SK-N-SH (cell line): Measurements from ENCODE around the gene SNURF. TPM values are rescaled to one million over a fixed set of nuclear protein-coding genes. Genes with fewer than 3 reads are reported as not detected.

Experiments
- CTCF ChIA-PET: fragments of 300-600, 350-600 bp; formaldehyde crosslinking; extraction: SDS; loops from one replicate; lab custom pipeline; 2021; lab: Yijun Ruan, JAX
- POLR2A ChIA-PET: fragments of 350-600 bp; sonication (Branson Sonifier 250); formaldehyde crosslinking; extraction: SDS; loops from one replicate; lab custom pipeline; 2020; ENCODE audit warnings: antibody characterized with exemption, inconsistent platforms; lab: Yijun Ruan, JAX
- DNase-seq: peaks from one replicate; pipeline ENCODE4 v3.0.0; 2012
- H2AFZ ChIP-seq: fragments of 200-600 bp; sonication (generic); 2 replicates; pipeline ENCODE4 v1.8.1; 2016; ENCODE audit warnings: antibody characterized with exemption, mild to moderate bottlenecking, low read depth
- H3F3A ChIP-seq: fragments of 200-600 bp; sonication (generic); replicated peaks from 2 replicates; pipeline ENCODE3; 2016; ENCODE audit warnings: antibody characterized with exemption, mild to moderate bottlenecking; ENCODE audit not compliant: insufficient read depth
- H3K27ac ChIP-seq, 2 experiments: fragments of 200-500 bp in 1 of 2; fragments of 200-600 bp in 1 of 2; sonication (Bioruptor generic) in 1 of 2; sonication (generic), shearing (Covaris generic) in 1 of 2; 2 replicates each; pipeline versions ENCODE4 v1.5.1 to v1.6.1; 2014 to 2016; ENCODE audit warnings: low read depth in 2 of 2, inconsistent platforms in 1 of 2, low read length in 1 of 2, mild to moderate bottlenecking in 1 of 2, mixed read lengths in 1 of 2
- H3K27me3 ChIP-seq: fragments of 200-600 bp; sonication (generic), shearing (Covaris generic); 2 replicates; pipeline ENCODE4 v1.6.1; 2016; ENCODE audit warnings: mixed run types; ENCODE audit not compliant: insufficient read depth
- H3K36me3 ChIP-seq, 2 experiments: fragments of 200-500 bp in 1 of 2; fragments of 200-600 bp in 1 of 2; sonication (Bioruptor generic) in 1 of 2; sonication (generic) in 1 of 2; replicated peaks in 1 of 2; 2 replicates each; pipeline versions ENCODE3 to v1.5.1; 2014 to 2016; ENCODE audit warnings: low read length in 1 of 2, mild to moderate bottlenecking in 1 of 2; ENCODE audit not compliant: insufficient read depth in 2 of 2, control insufficient read depth in 1 of 2
- H3K4me1 ChIP-seq, 2 experiments: fragments of 200-500 bp in 1 of 2; fragments of 200-600 bp in 1 of 2; sonication (Bioruptor generic) in 1 of 2; sonication (generic), shearing (Covaris generic) in 1 of 2; 2 replicates each; pipeline versions ENCODE4 v1.5.1 to v1.6.1; 2014 to 2016; ENCODE audit warnings: low read depth in 1 of 2, low read length in 1 of 2, mixed run types in 1 of 2; ENCODE audit not compliant: insufficient read depth in 2 of 2, control insufficient read depth in 1 of 2
- H3K4me2 ChIP-seq: fragments of 200-600 bp; sonication (generic), shearing (Covaris generic); 2 replicates; pipeline ENCODE4 v1.6.1; 2017; ENCODE audit warnings: mixed run types
- H3K4me3 ChIP-seq, 2 experiments: fragments of 200-500 bp in 1 of 2; fragments of 200-600 bp in 1 of 2; sonication (Bioruptor generic) in 1 of 2; sonication (generic), shearing (Covaris generic) in 1 of 2; 2 replicates each; pipeline versions ENCODE4 v1.5.1 to v1.8.1; 2014 to 2016; ENCODE audit warnings: low read depth in 2 of 2, inconsistent platforms in 1 of 2, low read length in 1 of 2, mild to moderate bottlenecking in 1 of 2, mixed read lengths in 1 of 2, moderate library complexity in 1 of 2
- H3K79me2 ChIP-seq: fragments of 200-600 bp; sonication (generic); 2 replicates; pipeline ENCODE4 v1.8.1; 2017; ENCODE audit warnings: mild to moderate bottlenecking; ENCODE audit not compliant: insufficient read depth
- H3K9ac ChIP-seq: fragments of 200-600 bp; sonication (generic); 2 replicates; pipeline ENCODE4 v1.6.1; 2017; ENCODE audit warnings: mixed run types
- H3K9me2 ChIP-seq: fragments of 200-600 bp; sonication (generic); 2 replicates; pipeline ENCODE4 v1.6.1; 2017; ENCODE audit warnings: mixed run types
- H3K9me3 ChIP-seq: fragments of 200-600 bp; sonication (generic); 2 replicates; pipeline ENCODE4 v1.6.1; 2017; ENCODE audit warnings: mixed run types, mild to moderate bottlenecking, moderate library complexity
- H4K20me1 ChIP-seq: fragments of 200-600 bp; sonication (generic); 2 replicates; pipeline ENCODE4 v1.6.1; 2017; ENCODE audit warnings: mild to moderate bottlenecking, mixed run types; ENCODE audit not compliant: insufficient read depth
- CTCF ChIP-seq: fragments of 200-600 bp; sonication (generic); IDR thresholded peaks from 2 replicates; pipeline ENCODE4 v1.6.1; 2017; ENCODE audit warnings: antibody characterized with exemption, mild to moderate bottlenecking, moderate library complexity
- ELF1 ChIP-seq: IDR thresholded peaks from 2 replicates; pipeline ENCODE4 v1.4.0; 2012
- FOSL2 ChIP-seq: IDR thresholded peaks from 2 replicates; pipeline ENCODE4 v1.4.0; 2012; ENCODE audit warnings: low read depth, mild to moderate bottlenecking, moderate library complexity, borderline replicate concordance
- FOXM1 ChIP-seq: IDR thresholded peaks from 2 replicates; pipeline ENCODE4 v1.4.0; 2012; ENCODE audit warnings: low read depth, mild to moderate bottlenecking
- GABPA ChIP-seq: IDR thresholded peaks from 2 replicates; pipeline ENCODE4 v1.4.0; 2012; ENCODE audit warnings: low read depth, mild to moderate bottlenecking
- GATA2 ChIP-seq: sonication (generic); formaldehyde crosslinking; IDR thresholded peaks from 2 replicates; pipeline ENCODE4 v1.5.0; 2020; ENCODE audit warnings: mild to moderate bottlenecking, missing genetic modification reagents
- PBX3 ChIP-seq: IDR thresholded peaks from 2 replicates; pipeline ENCODE4; 2012
- POLR2AphosphoS5 ChIP-seq: IDR thresholded peaks from 2 replicates; pipeline ENCODE4 v1.6.1; 2012; ENCODE audit warnings: low read depth, low read length
- RFX5 ChIP-seq: IDR thresholded peaks from 2 replicates; pipeline ENCODE4 v1.6.1; 2012; ENCODE audit warnings: mild to moderate bottlenecking, improper control_type of control experiment, low read length
- SIN3A ChIP-seq: IDR thresholded peaks from 2 replicates; pipeline ENCODE4 v1.6.1; 2012; ENCODE audit warnings: low read depth, mild to moderate bottlenecking, low read length, moderate library complexity, borderline replicate concordance
- SMC3 ChIP-seq: IDR thresholded peaks from 2 replicates; pipeline ENCODE4 v1.6.1; 2012; ENCODE audit warnings: low read depth, low read length, improper control_type of control experiment
- USF1 ChIP-seq: IDR thresholded peaks from 2 replicates; pipeline ENCODE4 v1.4.0; 2012; ENCODE audit warnings: low read depth, borderline replicate concordance
- YY1 ChIP-seq: IDR thresholded peaks from 2 replicates; pipeline ENCODE4 v1.4.0; 2012; ENCODE audit warnings: low read depth, mild to moderate bottlenecking
- ZBTB33 ChIP-seq: IDR thresholded peaks from 2 replicates; pipeline ENCODE4 v1.4.0; 2012; ENCODE audit warnings: low read depth, borderline replicate concordance
- WGBS: methylation state at CpG from one replicate; pipeline ENCODE4 v1.1.6; 2017; ENCODE audit warnings: low lambda C conversion rate; 5-methylcytosine and 5-hydroxymethylcytosine counted together
- polyA plus RNA-seq, 3 experiments: library from polyadenylated mRNA; depleted of rRNA; stranded (reverse); fragments of >200 nt; gene quantifications; 2 replicates each; pipeline ENCODE4 v1.2.3, GENCODE V29; 2012

SNURF gene
- polyA plus RNA-seq, 1 of the 3 experiments (the other 2 are of a cell fraction): 16.0 TPM

GRCh38 chr15:24966364-24967103, 11.7 kb downstream of the SNURF start:
- no peaks in the 10 kb centered on the region for H3K9me2 ChIP-seq
- peaks cover 37 to 56% of the 10 kb centered on the region in 2 experiments for H3K36me3 ChIP-seq
- POLR2A ChIA-PET: no interaction called here
- no peaks in the 10 kb centered on the region for H3K4me1 ChIP-seq
- TF ChIP-seq YY1 (no peak), PBX3 (no peak), GATA2 (no peak), FOSL2 (no peak), RFX5 (no peak)
- TF ChIP-seq, all 33 proteins: peak for 0
- H3K9me3 ChIP-seq: no peaks in the 10 kb centered on the region
- no peak for DNase-seq
- H3K27ac ChIP-seq: no peak overlapping the region
- peaks cover 38% of the 10 kb centered on the region for H3K79me2 ChIP-seq
- H3F3A ChIP-seq: peaks cover 8% of the 10 kb centered on the region
- WGBS: 59% methylated on average over 4 of the region's 4 CpGs
- no peaks in the 10 kb centered on the region; the same call in 1 of the 2 replicates for H4K20me1 ChIP-seq
- no peaks in the 10 kb centered on the region for H3K27me3 ChIP-seq
- no peak overlapping the region for H3K4me2 ChIP-seq
- no peak overlapping the region for H2AFZ ChIP-seq
- CTCF ChIA-PET: no interaction called here
- no peak overlapping the region for H3K9ac ChIP-seq
- no peak overlapping the region for H3K4me3 ChIP-seq

- H3K9ac ChIP-seq: no peak overlapping the region
- H3K4me2 ChIP-seq: no peak overlapping the region
- no peaks in the 10 kb centered on the region for H4K20me1 ChIP-seq
- DNase-seq: no peak
- H3K79me2 ChIP-seq: peaks cover 6% of the 10 kb centered on the region; the same call in 1 of the 2 replicates
- H3K27me3 ChIP-seq: no peaks in the 10 kb centered on the region
- POLR2A ChIA-PET: no interaction called here
- no peaks in the 10 kb centered on the region for H3K9me3 ChIP-seq
- CTCF ChIA-PET: no interaction called here
- peaks cover 31 to 38% of the 10 kb centered on the region in 2 experiments for H3K36me3 ChIP-seq
- H3F3A ChIP-seq: peaks cover 5% of the 10 kb centered on the region
- no peaks in the 10 kb centered on the region for H3K4me1 ChIP-seq
- 52% methylated on average over 3 of the region's 3 CpGs for WGBS
- no peaks in the 10 kb centered on the region for H3K9me2 ChIP-seq
- H3K27ac ChIP-seq: no peak overlapping the region
- H3K4me3 ChIP-seq: no peak overlapping the region
- H2AFZ ChIP-seq: no peak overlapping the region
- TF ChIP-seq ZBTB33: no peak
- no peak for TF ChIP-seq FOXM1
Observed at GRCh38 chr15:24971052-24971451, 16.3 kb downstream of the SNURF start.

GRCh38 chr15:24971772-24972171, 17.0 kb downstream of the SNURF start:
- no peak overlapping the region for H3K4me3 ChIP-seq
- no peaks in the 10 kb centered on the region for H3K9me2 ChIP-seq
- H3K79me2 ChIP-seq: peaks cover 6% of the 10 kb centered on the region; the same call in 1 of the 2 replicates
- no peak overlapping the region for H3K27ac ChIP-seq
- ChIA-PET CTCF (no interaction called here), POLR2A (no interaction called here)
- no peak for DNase-seq
- H3K9ac ChIP-seq: no peak overlapping the region
- peaks cover 31 to 38% of the 10 kb centered on the region in 2 experiments for H3K36me3 ChIP-seq
- H3K27me3 ChIP-seq: no peaks in the 10 kb centered on the region
- H3F3A ChIP-seq: peaks cover 5% of the 10 kb centered on the region
- H3K4me1 ChIP-seq: no peaks in the 10 kb centered on the region
- H2AFZ ChIP-seq: no peak overlapping the region
- 57% methylated on average over 8 of the region's 8 CpGs for WGBS
- no peaks in the 10 kb centered on the region for H3K9me3 ChIP-seq
- no peak overlapping the region for H3K4me2 ChIP-seq
- no peaks in the 10 kb centered on the region for H4K20me1 ChIP-seq
- no peak for TF ChIP-seq RFX5
- no peak for TF ChIP-seq CTCF
- no peak for TF ChIP-seq POLR2AphosphoS5
- no peak for TF ChIP-seq USF1
- no peak for TF ChIP-seq GABPA
- TF ChIP-seq FOSL2: no peak
- TF ChIP-seq YY1: no peak
- TF ChIP-seq SIN3A: no peak
- no peak for TF ChIP-seq FOXM1
- TF ChIP-seq SMC3: no peak
- no peak for TF ChIP-seq ELF1
